BLaER1 treated with 17β-estradiol and CSF1 and Interleukin-3, amounts not matched to agents 10 nM and 100 nM (cell line): ENCODE data around the gene DNER.
A peak's percentile ranks its signal among the peaks of the same experiment; 100 is the strongest.
"Not testable (repeated sequence)": the region's sequence is repeated elsewhere in the genome, so short reads cannot be mapped to it uniquely, and the experiment has no call there.

Experiments
- H3K27ac ChIP-seq, 11 experiments: shearing (Covaris generic); formaldehyde crosslinking; 2 replicates each; pipeline ENCODE4 v1.8.1; 2022
- H3K27me3 ChIP-seq, 11 experiments: shearing (Covaris generic); formaldehyde crosslinking; 2 replicates each; pipeline ENCODE4 v1.8.1; 2022
- H3K36me3 ChIP-seq, 11 experiments: shearing (Covaris generic); formaldehyde crosslinking; 2 replicates each; pipeline ENCODE4 v1.8.1; 2022
- H3K4me1 ChIP-seq, 10 experiments: shearing (Covaris generic); formaldehyde crosslinking; 2 replicates each; pipeline ENCODE4 v1.8.1; 2022
- H3K4me2 ChIP-seq, 11 experiments: shearing (Covaris generic); formaldehyde crosslinking; 2 replicates each; pipeline ENCODE4 v1.8.1; 2022
- H3K4me3 ChIP-seq, 10 experiments: shearing (Covaris generic); formaldehyde crosslinking; 2 replicates each; pipeline ENCODE4 v1.8.1; 2022
- H3K9ac ChIP-seq, 11 experiments: shearing (Covaris generic); formaldehyde crosslinking; 2 replicates each; pipeline ENCODE4 v1.8.1; 2022
- H3K9me3 ChIP-seq, 11 experiments: shearing (Covaris generic); formaldehyde crosslinking; replicated peaks in 1 of 11; 2 replicates each; pipeline ENCODE4 v1.8.1; 2022
- H4K20me1 ChIP-seq, 11 experiments: shearing (Covaris generic); formaldehyde crosslinking; 2 replicates each; pipeline ENCODE4 v1.8.1; 2022
- Cebpa-rat ChIP-seq, 11 experiments: shearing (Covaris generic); IDR thresholded peaks; 2 replicates each; pipeline ENCODE4 v1.8.1; 2022

The DNER gene

GRCh38 chr2:229378386-229378785, 336.0 kb downstream of the DNER start:
- Histone ChIP-seq H3K27me3 (no peaks in the 10 kb centered on the region), H3K9ac (no peak overlapping the region), H3K9me3 (peaks cover 0 to 49% (median 0%) of the 10 kb centered on the region in 11 experiments; a peak in 8 of 22 replicates), H3K36me3 (peaks cover 0 to 12% (median 0%) of the 10 kb centered on the region in 11 experiments; a peak in 2 of 22 replicates), H3K4me3 (no peak overlapping the region), H3K4me1 (peaks cover 0 to 9% (median 0%) of the 10 kb centered on the region in 10 experiments; a peak in 5 of 20 replicates), H3K4me2 (peak overlapping the region in 5 of 11 experiments; percentile 0 to 49 (median 33); a peak in 5 of 22 replicates), H4K20me1 (no peaks in the 10 kb centered on the region), H3K27ac (peak overlapping the region in 3 of 11 experiments; percentile 2 to 27 (median 4); a peak in 1 of 22 replicates)
- no peak for TF ChIP-seq Cebpa-rat (IDR thresholded peaks at IDR 0.05)

- peaks cover 0 to 36% (median 0%) of the 10 kb centered on the region in 11 experiments; a peak in 6 of 22 replicates for H3K9me3 ChIP-seq
- H3K4me2 ChIP-seq = no peak overlapping the region
- no peak overlapping the region for H3K4me3 ChIP-seq
- peaks cover 0 to 9% (median 0%) of the 10 kb centered on the region in 10 experiments; a peak in 5 of 20 replicates for H3K4me1 ChIP-seq
- H3K36me3 ChIP-seq = peaks cover 0 to 11% (median 0%) of the 10 kb centered on the region in 11 experiments; a peak in 2 of 22 replicates
- no peak overlapping the region for H3K27ac ChIP-seq
- no peak overlapping the region for H3K9ac ChIP-seq
- H3K27me3 ChIP-seq = no peaks in the 10 kb centered on the region
- TF ChIP-seq Cebpa-rat (IDR thresholded peaks at IDR 0.05) = no peak
- H4K20me1 ChIP-seq = no peaks in the 10 kb centered on the region
Observed at GRCh38 chr2:229376866-229377265, 337.5 kb downstream of the DNER start.

DNA sequence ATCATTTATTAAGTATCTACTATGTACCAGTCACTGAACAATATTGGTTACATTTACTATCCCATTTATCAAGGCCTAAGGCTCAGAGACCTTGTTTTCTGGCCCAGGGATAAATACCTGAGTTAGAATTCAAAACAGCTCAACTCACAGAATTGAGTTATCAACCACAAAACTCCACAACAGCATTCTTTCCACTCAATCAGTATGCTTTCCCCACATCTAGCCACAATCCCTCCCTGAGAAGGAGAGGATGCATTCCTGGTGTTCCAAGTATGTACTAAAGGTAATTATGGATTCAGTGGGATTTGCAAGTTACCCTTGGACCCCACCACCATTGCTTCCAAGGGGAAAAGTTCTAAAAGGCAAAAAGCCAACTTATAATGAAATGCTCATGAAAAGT, 339.1 kb downstream of the DNER start:
- Histone ChIP-seq H3K4me3 (no peak overlapping the region), H3K4me1 (peaks cover 0 to 9% (median 0%) of the 10 kb centered on the region in 10 experiments; a peak in 5 of 20 replicates), H3K9ac (no peak overlapping the region), H3K4me2 (no peak overlapping the region), H3K36me3 (peaks cover 0 to 4% (median 0%) of the 10 kb centered on the region in 11 experiments; a peak in 1 of 22 replicates), H3K27me3 (no peaks in the 10 kb centered on the region), H3K27ac (no peak overlapping the region), H3K9me3 (peaks cover 0 to 25% (median 0%) of the 10 kb centered on the region in 11 experiments; a peak in 4 of 22 replicates), H4K20me1 (no peaks in the 10 kb centered on the region)
- no peak for TF ChIP-seq Cebpa-rat (IDR thresholded peaks at IDR 0.05)

DNA sequence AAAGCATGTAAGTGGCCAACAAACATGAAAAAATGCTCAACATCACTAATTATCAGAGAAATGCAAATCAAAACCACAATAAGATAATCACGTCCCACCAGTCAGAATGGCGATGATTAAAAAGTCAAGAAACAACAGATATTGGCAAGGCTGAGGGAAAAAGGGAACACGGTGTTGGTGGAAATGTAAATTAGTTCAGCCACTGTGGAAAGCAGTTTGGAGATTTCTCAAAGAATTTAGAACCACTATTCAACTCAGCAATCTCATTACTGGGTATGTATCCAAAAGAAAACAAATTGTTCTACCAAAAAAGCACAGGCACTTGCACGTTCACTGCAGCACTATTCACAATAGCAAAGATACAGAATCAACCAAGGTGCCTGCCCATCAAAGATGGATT, 341.0 kb downstream of the DNER start:
- H3K9me3 ChIP-seq = peaks cover 6 to 37% (median 13%) of the 10 kb centered on the region in 11 experiments; a peak in 19 of 22 replicates
- not testable (repeated sequence) for H4K20me1 ChIP-seq, H3K4me2 ChIP-seq, H3K9ac ChIP-seq, H3K27me3 ChIP-seq, H3K27ac ChIP-seq, H3K4me3 ChIP-seq, H3K4me1 ChIP-seq
- H3K36me3 ChIP-seq = peaks cover 0 to 10% (median 0%) of the 10 kb centered on the region in 11 experiments; a peak in 4 of 22 replicates

DNA sequence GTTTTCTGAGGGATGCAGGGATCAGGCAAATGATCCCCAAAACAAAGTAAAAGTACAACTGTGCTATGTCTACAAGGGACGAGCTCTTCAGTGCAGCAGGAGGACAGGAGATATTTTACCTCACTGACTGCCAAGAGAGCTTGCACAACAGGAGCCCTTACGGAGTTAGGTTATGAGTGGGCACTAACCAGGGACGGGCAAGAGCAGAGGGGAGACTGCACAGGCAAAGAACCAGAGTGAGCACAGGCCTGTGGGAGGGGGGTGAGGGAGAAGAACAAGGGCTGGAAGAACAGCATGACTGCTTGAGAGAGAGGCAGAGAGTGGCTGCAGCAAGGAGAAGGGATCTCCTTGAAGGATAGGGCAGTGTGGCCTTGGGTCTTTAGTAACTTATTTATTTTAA, 342.1 kb downstream of the DNER start:
- H3K4me3 ChIP-seq = no peak overlapping the region
- H4K20me1 ChIP-seq = no peaks in the 10 kb centered on the region
- peaks cover 0 to 17% (median 0%) of the 10 kb centered on the region in 11 experiments; a peak in 4 of 22 replicates for H3K36me3 ChIP-seq
- H3K9me3 ChIP-seq = peaks cover 10 to 39% (median 18%) of the 10 kb centered on the region in 11 experiments; a peak in 19 of 22 replicates
- no peak for TF ChIP-seq Cebpa-rat (IDR thresholded peaks at IDR 0.05)
- H3K27me3 ChIP-seq = no peaks in the 10 kb centered on the region
- no peaks in the 10 kb centered on the region; a peak in 1 of 20 replicates for H3K4me1 ChIP-seq
- no peak overlapping the region for H3K9ac ChIP-seq
- H3K4me2 ChIP-seq = no peak overlapping the region
- no peak overlapping the region for H3K27ac ChIP-seq

DNA sequence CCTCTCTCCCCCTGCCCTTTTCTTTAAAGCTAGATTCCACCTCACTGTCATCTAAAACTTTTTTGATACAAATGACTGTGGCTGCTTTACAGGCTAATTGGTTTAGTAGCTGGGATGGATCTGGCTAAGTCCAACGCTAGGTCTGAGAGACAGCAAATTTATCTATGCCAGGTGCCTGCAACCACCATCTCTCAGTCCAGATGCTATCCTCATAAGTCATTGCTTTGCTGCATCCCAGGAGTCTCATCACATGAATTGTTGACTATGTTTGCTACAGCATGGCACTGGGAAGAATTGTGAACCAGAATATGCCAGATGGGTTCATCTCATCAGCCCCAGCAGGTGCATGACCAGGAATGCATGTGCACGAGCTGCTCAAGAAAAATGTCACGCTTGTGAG, 343.3 kb downstream of the DNER start:
- Histone ChIP-seq H3K36me3 (peaks cover 0 to 29% (median 0%) of the 10 kb centered on the region in 11 experiments; a peak in 6 of 22 replicates), H3K27me3 (no peaks in the 10 kb centered on the region), H3K9me3 (peaks cover 12 to 45% (median 23%) of the 10 kb centered on the region in 11 experiments; a peak in 20 of 22 replicates), H4K20me1 (no peaks in the 10 kb centered on the region), H3K4me2 (no peak overlapping the region), H3K4me1 (no peaks in the 10 kb centered on the region; a peak in 1 of 20 replicates), H3K27ac (no peak overlapping the region), H3K4me3 (no peak overlapping the region), H3K9ac (no peak overlapping the region)
- no peak for TF ChIP-seq Cebpa-rat (IDR thresholded peaks at IDR 0.05)

GRCh38 chr2:229370509-229370908, 343.8 kb downstream of the DNER start:
- no peak overlapping the region for H3K27ac ChIP-seq
- peaks cover 12 to 40% (median 23%) of the 10 kb centered on the region in 11 experiments; a peak in 20 of 22 replicates for H3K9me3 ChIP-seq
- no peaks in the 10 kb centered on the region for H4K20me1 ChIP-seq
- peaks cover 0 to 31% (median 0%) of the 10 kb centered on the region in 11 experiments; a peak in 6 of 22 replicates for H3K36me3 ChIP-seq
- no peaks in the 10 kb centered on the region; a peak in 1 of 20 replicates for H3K4me1 ChIP-seq
- H3K27me3 ChIP-seq = no peaks in the 10 kb centered on the region
- H3K4me3 ChIP-seq = no peak overlapping the region
- no peak for TF ChIP-seq Cebpa-rat (IDR thresholded peaks at IDR 0.05)
- no peak overlapping the region for H3K9ac ChIP-seq
- H3K4me2 ChIP-seq = no peak overlapping the region

DNA sequence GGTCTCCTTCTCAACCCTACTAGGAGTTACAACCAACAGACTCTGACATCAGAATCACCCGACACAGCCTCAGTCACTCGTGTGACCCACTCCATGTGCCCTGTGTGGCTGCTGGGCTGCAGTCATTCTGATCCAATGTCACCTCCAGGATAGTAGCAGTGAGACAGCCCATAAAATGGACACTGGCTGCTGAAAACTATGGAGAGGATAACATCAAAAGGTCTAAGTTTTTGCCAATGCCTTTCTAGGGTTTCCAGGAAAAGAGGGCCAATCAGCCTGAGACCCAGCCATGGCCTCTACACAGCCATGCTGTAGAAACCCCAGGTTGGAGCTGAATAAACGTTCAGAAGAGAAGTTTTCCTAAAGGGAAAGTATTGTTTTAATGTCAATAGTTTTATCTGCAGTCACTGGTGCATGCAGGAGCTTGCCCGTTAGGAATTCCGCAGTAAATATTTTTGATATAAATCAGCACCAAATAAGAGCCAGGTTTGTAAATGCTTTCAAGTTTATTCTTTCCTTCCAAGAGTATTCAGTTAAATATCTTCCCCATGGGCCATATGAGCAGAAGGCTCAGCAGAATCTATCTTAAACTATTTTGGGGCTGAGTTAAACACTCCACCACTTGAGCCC, 351.1 kb downstream of the DNER start:
- H3K4me1 ChIP-seq = peaks cover 0 to 34% (median 0%) of the 10 kb centered on the region in 10 experiments; a peak in 4 of 20 replicates
- no peak overlapping the region for H3K4me2 ChIP-seq
- H3K27ac ChIP-seq = no peak overlapping the region
- no peak overlapping the region for H3K9ac ChIP-seq
- H3K4me3 ChIP-seq = no peak overlapping the region
- H3K9me3 ChIP-seq = peaks cover 5 to 26% (median 11%) of the 10 kb centered on the region in 11 experiments; a peak in 18 of 22 replicates
- peaks cover 0 to 21% (median 0%) of the 10 kb centered on the region in 11 experiments; a peak in 6 of 22 replicates for H3K36me3 ChIP-seq
- no peaks in the 10 kb centered on the region for H4K20me1 ChIP-seq
- no peak for TF ChIP-seq Cebpa-rat (IDR thresholded peaks at IDR 0.05)
- no peaks in the 10 kb centered on the region for H3K27me3 ChIP-seq

GRCh38 chr2:229350883-229351282, 363.5 kb downstream of the DNER start:
- peak overlapping the region in 1 of 11 experiments; percentile 39; a peak in 1 of 22 replicates for H3K27ac ChIP-seq
- no peaks in the 10 kb centered on the region for H3K27me3 ChIP-seq

More at GRCh38 chr2:229350883-229351282, 363.5 kb downstream of the DNER start:
- Histone ChIP-seq H3K9me3 (peaks cover 17 to 49% (median 27%) of the 10 kb centered on the region in 11 experiments), H3K4me2 (0 out of 22 replicates have a peak overlapping the region, but pooled peaks of 1 of the 11 experiments have one; percentile 39), H3K36me3 (peaks cover 0 to 73% (median 0%) of the 10 kb centered on the region in 11 experiments; a peak in 6 of 22 replicates), H3K9ac (no peak overlapping the region), H3K4me1 (peaks cover 0 to 52% (median 0%) of the 10 kb centered on the region in 10 experiments; a peak in 6 of 20 replicates), H4K20me1 (no peaks in the 10 kb centered on the region), H3K4me3 (no peak overlapping the region)
- TF ChIP-seq Cebpa-rat (IDR thresholded peaks at IDR 0.05) = no peak
